K562 (cell line): ENCODE measurements around the gene DGKB. TPM values are rescaled to one million over a fixed set of nuclear protein-coding genes. Genes with fewer than 3 reads are reported as not detected.

Source experiments
- ATAC-seq: fragments of 200-7000 bp; cut with Tn5 transposase; 3 replicates; pipeline ENCODE4 v1.9.1; 2020; ENCODE audit warnings: moderate library complexity
- BruUV-seq: library from RNA; stranded (reverse); fragments of 400-500 nt; replicated peaks from 2 replicates; lab custom pipeline; 2021; lab: Mats Ljungman, UMichigan
- CTCF ChIA-PET: fragments of 300-600 bp; formaldehyde crosslinking; extraction: SDS; loops from one replicate; lab custom pipeline; 2021; ENCODE audit warnings: low intra/inter-chr PET ratio; lab: Yijun Ruan, JAX
- POLR2A ChIA-PET: fragments of 300-600, 350-650 bp; sonication (Branson Sonifier 250); formaldehyde crosslinking; extraction: SDS; loops from one replicate; lab custom pipeline; 2021; ENCODE audit warnings: antibody characterized with exemption, inconsistent platforms; lab: Yijun Ruan, JAX
- DNase-seq, 4 experiments: peaks; one replicate each; pipeline versions ENCODE4 v3.0.0 to v3.0.0-alpha.2; 2011 to 2018; ENCODE audit warnings: low spot score in 3 of 4, mixed read lengths in 3 of 4; ENCODE audit errors: extremely low read depth in 1 of 4
- FAIRE-seq: peaks from 2 replicates; lab custom pipeline; 2011; peaks lifted over from hg19 to GRCh38; lab: Jason Lieb, UNC
- H2AFZ ChIP-seq: 2 replicates; pipeline ENCODE4 v1.6.0; 2011; ENCODE audit warnings: low read depth, low read length, control low read depth, inconsistent platforms
- H3K27ac ChIP-seq: fragments of 200-600 bp; 3 replicates; pipeline ENCODE4 v1.8.0; 2011; ENCODE audit warnings: low read depth, mild to moderate bottlenecking, control low read depth, inconsistent platforms, low read length, moderate library complexity, mixed read lengths; ENCODE audit errors: extremely low read depth
- H3K27me3 ChIP-seq, 2 experiments: fragments of 300-600 bp in 1 of 2; 2 replicates in 1 of 2; 3 replicates in 1 of 2; pipeline versions ENCODE4 v1.6.0 to v1.8.0; 2011; ENCODE audit warnings: inconsistent platforms in 2 of 2, low read length in 2 of 2, mild to moderate bottlenecking in 1 of 2, mixed read lengths in 1 of 2, moderate library complexity in 1 of 2; ENCODE audit not compliant: control insufficient read depth in 2 of 2, insufficient read depth in 2 of 2
- H3K36me3 ChIP-seq: fragments of 300-600 bp; 3 replicates; pipeline ENCODE4 v1.8.0; 2011; ENCODE audit warnings: mild to moderate bottlenecking, low read length, inconsistent platforms; ENCODE audit not compliant: control insufficient read depth, insufficient read depth
- H3K4me1 ChIP-seq, 2 experiments: fragments of 200-600 bp in 1 of 2; replicated peaks in 1 of 2; 2 replicates in 1 of 2; 3 replicates in 1 of 2; pipeline versions ENCODE4 v1.5.1 to v1.8.0; 2011; ENCODE audit warnings: inconsistent platforms in 2 of 2, low read length in 2 of 2, mild to moderate bottlenecking in 1 of 2, mixed read lengths in 1 of 2, moderate library complexity in 1 of 2; ENCODE audit not compliant: control insufficient read depth in 2 of 2, insufficient read depth in 2 of 2
- H3K4me2 ChIP-seq: 2 replicates; pipeline ENCODE4 v1.6.1; 2011; ENCODE audit warnings: low read length, control low read depth, inconsistent platforms, mixed read lengths; ENCODE audit not compliant: insufficient read depth
- H3K4me3 ChIP-seq: fragments of 200-600 bp; sonication (generic), shearing (Covaris generic); 2 replicates; pipeline ENCODE4 v1.5.1; 2016; ENCODE audit warnings: control low read depth, inconsistent platforms
- H3K79me2 ChIP-seq: fragments of 200-600 bp; 3 replicates; pipeline ENCODE4 v1.8.0; 2011; ENCODE audit warnings: low read length, inconsistent platforms; ENCODE audit not compliant: control insufficient read depth, insufficient read depth
- H3K9ac ChIP-seq, 2 experiments: 2 replicates each; pipeline versions ENCODE4 v1.6.0 to v1.6.1; 2011; ENCODE audit warnings: low read depth in 2 of 2, low read length in 2 of 2, control low read depth in 1 of 2, inconsistent platforms in 1 of 2, mild to moderate bottlenecking in 1 of 2, mixed read lengths in 1 of 2; ENCODE audit not compliant: insufficient read depth in 1 of 2
- H3K9me1 ChIP-seq: one replicate; pipeline ENCODE4 v1.6.0; 2011; ENCODE audit warnings: inconsistent platforms, mild to moderate bottlenecking, low read length, moderate library complexity; ENCODE audit not compliant: control insufficient read depth, insufficient read depth
- H3K9me3 ChIP-seq: replicated peaks from 2 replicates; pipeline ENCODE4 v1.5.1; 2011; ENCODE audit warnings: low read depth, low read length, inconsistent platforms; ENCODE audit not compliant: control insufficient read depth, insufficient read depth
- H4K20me1 ChIP-seq: replicated peaks from 2 replicates; pipeline ENCODE4 v1.6.1; 2011; ENCODE audit warnings: low read length, inconsistent platforms, mixed read lengths; ENCODE audit not compliant: control insufficient read depth, insufficient read depth
- E2F6 ChIP-seq, 2 experiments: IDR thresholded peaks; 2 replicates each; pipeline ENCODE4 v1.6.1; 2011; ENCODE audit warnings: borderline replicate concordance in 1 of 2, control low read depth in 1 of 2, low read depth in 1 of 2, low read length in 1 of 2, mild to moderate bottlenecking in 1 of 2, mixed read lengths in 1 of 2, moderate library complexity in 1 of 2; ENCODE audit not compliant: insufficient read depth in 1 of 2, insufficient read length in 1 of 2, poor library complexity in 1 of 2, severe bottlenecking in 1 of 2; ENCODE audit errors: extremely low read depth in 1 of 2
- MIER1 ChIP-seq: fragments of 450-650 bp; IDR thresholded peaks from 2 replicates; pipeline ENCODE4 v1.6.1; 2016; ENCODE audit warnings: antibody characterized with exemption, mild to moderate bottlenecking, low read depth
- NR2C1 ChIP-seq, 2 experiments: fragments of 450-650 bp; IDR thresholded peaks; 2 replicates each; pipeline ENCODE4 v1.6.1; 2017; ENCODE audit warnings: mild to moderate bottlenecking in 2 of 2, antibody characterized with exemption in 1 of 2, inconsistent platforms in 1 of 2, missing compliant biosample characterization in 1 of 2, missing genetic modification characterization in 1 of 2
- POLR2AphosphoS2 ChIP-seq: IDR thresholded peaks from 2 replicates; pipeline ENCODE4 v1.6.1; 2012; ENCODE audit warnings: low read length, improper control_type of control experiment
- SRSF7 ChIP-seq: fragments of 200-400 bp; formaldehyde crosslinking; optimal IDR thresholded peaks from 2 replicates; pipeline ENCODE3; 2017; ENCODE audit warnings: mild to moderate bottlenecking, low read depth, low read length
- ZBTB11 ChIP-seq, 3 experiments: fragments of 200-800 bp in 1 of 3; fragments of 250-450 bp in 1 of 3; fragments of 450-650 bp in 1 of 3; sonication (Bioruptor Pico) in 1 of 3; sonication (Bioruptor generic) in 1 of 3; formaldehyde crosslinking in 1 of 3; IDR thresholded peaks; 2 replicates each; pipeline versions ENCODE4 v1.6.1 to v1.8.0; 2016 to 2022; ENCODE audit warnings: mild to moderate bottlenecking in 2 of 3, missing genetic modification characterization in 2 of 3, missing compliant biosample characterization in 1 of 3, moderate library complexity in 1 of 3
- ZNF740 ChIP-seq, 3 experiments: fragments of 200-800 bp in 1 of 3; sonication (Bioruptor generic) in 1 of 3; sonication (generic) in 1 of 3; formaldehyde crosslinking in 1 of 3; IDR thresholded peaks; 2 replicates each; pipeline versions ENCODE4 v1.6.1 to v1.8.0; 2016 to 2022; ENCODE audit warnings: mild to moderate bottlenecking in 2 of 3, missing compliant biosample characterization in 2 of 3, missing genetic modification characterization in 2 of 3, missing genetic modification reagents in 1 of 3
- WGBS: fragments of 100-300 bp; shearing (Covaris generic); methylation state at CpG from one replicate; pipeline ENCODE4 v1.1.6; 2016; ENCODE audit warnings: low coverage, mixed read lengths; ENCODE audit not compliant: insufficient coverage; ENCODE audit errors: missing lambda C conversion rate; 5-methylcytosine and 5-hydroxymethylcytosine counted together
- in situ Hi-C: fragments of 300-500 bp; cut with MboI; formaldehyde crosslinking; loops from 4 replicates; pipeline ENCODE4 v1.15.0; 2018; ENCODE audit warnings: inconsistent platforms, mixed read lengths
- intact Hi-C: fragments of 100-400 bp; cut with micrococcal nuclease; formaldehyde crosslinking; loops from 2 replicates; pipeline ENCODE4 v1.14.2; 2022
- polyA plus RNA-seq, 8 experiments: library from polyadenylated mRNA; depleted of rRNA in 4 of 8; stranded (reverse) in 5 of 8; unstranded in 3 of 8; fragments of >200 nt; fragmentation: Nextera tagmentation in 2 of 8; fragmentation: Illumina TruSeq in 1 of 8; extraction: Ambion mirVana in 2 of 8; extraction: Trizol in 1 of 8; gene quantifications; 2 replicates each; pipeline versions ENCODE4 v1.2.1 to v1.2.3, GENCODE V29; 2011 to 2014; ENCODE audit warnings: inconsistent platforms in 1 of 8, missing spikeins in 1 of 8
- total RNA-seq, 7 experiments: library from RNA; depleted of rRNA in 6 of 7; stranded (reverse); fragments of >200 nt in 6 of 7; fragmentation: Illumina TruSeq in 2 of 7; extraction: Trizol in 2 of 7; gene quantifications; 2 replicates each; pipeline versions ENCODE4 v1.2.1 to v1.2.3, GENCODE V29; 2011 to 2021; ENCODE audit warnings: low replicate concordance in 1 of 7
- TF ChIP-seq, protein P1 (sequence below): IDR thresholded peaks from 2 replicates; pipeline ENCODE4 v1.6.1; 2016; ENCODE audit warnings: missing genetic modification characterization, missing compliant biosample characterization
- TF ChIP-seq, protein P2 (sequence below): fragments of 150-350 bp; IDR thresholded peaks from 2 replicates; pipeline ENCODE4 v1.6.1; 2014; ENCODE audit warnings: low read depth, mild to moderate bottlenecking, low read length, borderline replicate concordance

Gene DGKB
- total and polyA plus RNA-seq, 9 of the 15 experiments (the other 6 are each of a cell fraction or from before 2014, with no cell fraction given) = 0.01 TPM; not detected in 8

DNA sequence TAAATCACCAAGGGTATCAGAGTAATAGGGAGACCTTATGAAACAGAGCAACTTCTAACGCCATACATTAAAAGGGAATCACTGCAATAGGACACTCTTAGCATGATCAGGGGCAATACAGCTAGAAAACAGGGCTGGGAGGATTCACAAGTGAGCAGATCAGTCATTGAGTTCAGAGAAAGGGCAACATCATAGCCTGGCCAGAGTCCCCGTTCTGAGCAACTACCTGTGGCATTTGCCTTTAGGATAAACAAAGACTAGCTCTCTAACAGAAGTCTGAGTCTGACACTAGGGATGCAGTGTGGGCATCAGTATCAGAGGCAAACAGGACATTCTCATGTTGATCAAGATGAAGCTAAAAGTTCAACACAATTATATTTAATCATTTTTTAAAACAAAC, 297.9 kb downstream of the DGKB start:
- no peak overlapping the region for H3K4me3 ChIP-seq
- CTCF ChIA-PET = no interaction called here
- H3K4me2 ChIP-seq = no peak overlapping the region
- H3K9ac ChIP-seq = no peak overlapping the region
- intact Hi-C loops = no loop called here
- ATAC-seq (no peak), FAIRE-seq (no peak), DNase-seq (no peak)
- no peak overlapping the region for H2AFZ ChIP-seq
- H4K20me1 ChIP-seq = no peaks in the 10 kb centered on the region
- no peaks in the 10 kb centered on the region for H3K79me2 ChIP-seq
- in situ Hi-C loops = no loop called here
- WGBS = 0% methylated on average over 2 of the region's 2 CpGs
- POLR2A ChIA-PET = no interaction called here
- no peaks in the 10 kb centered on the region; the same call in 1 of the 2 replicates for H3K9me3 ChIP-seq
- no TSS peak for BruUV-seq
- H3K27ac ChIP-seq = no peak overlapping the region
- no peaks in the 10 kb centered on the region for H3K27me3 ChIP-seq
- H3K9me1 ChIP-seq = no peaks in the 10 kb centered on the region
- no peaks in the 10 kb centered on the region for H3K36me3 ChIP-seq
- no peaks in the 10 kb centered on the region for H3K4me1 ChIP-seq
- no peak for TF ChIP-seq ZNF740 (CRISPR knock-in tag; IDR thresholded peaks at IDR 0.05)
- no peak for TF ChIP-seq ZNF740 (tag; IDR thresholded peaks at IDR 0.05)
- TF ChIP-seq POLR2AphosphoS2 = no peak
- no peak for TF ChIP-seq E2F6 (IDR thresholded peaks at IDR 0.05; ENCODE audit: borderline replicate concordance in 1 of 2, extremely low read depth in 1 of 2, insufficient read depth in 1 of 2, insufficient read length in 1 of 2, low read depth in 1 of 2, low read length in 1 of 2, poor library complexity in 1 of 2, severe bottlenecking in 1 of 2)
- TF ChIP-seq, protein P1, sequence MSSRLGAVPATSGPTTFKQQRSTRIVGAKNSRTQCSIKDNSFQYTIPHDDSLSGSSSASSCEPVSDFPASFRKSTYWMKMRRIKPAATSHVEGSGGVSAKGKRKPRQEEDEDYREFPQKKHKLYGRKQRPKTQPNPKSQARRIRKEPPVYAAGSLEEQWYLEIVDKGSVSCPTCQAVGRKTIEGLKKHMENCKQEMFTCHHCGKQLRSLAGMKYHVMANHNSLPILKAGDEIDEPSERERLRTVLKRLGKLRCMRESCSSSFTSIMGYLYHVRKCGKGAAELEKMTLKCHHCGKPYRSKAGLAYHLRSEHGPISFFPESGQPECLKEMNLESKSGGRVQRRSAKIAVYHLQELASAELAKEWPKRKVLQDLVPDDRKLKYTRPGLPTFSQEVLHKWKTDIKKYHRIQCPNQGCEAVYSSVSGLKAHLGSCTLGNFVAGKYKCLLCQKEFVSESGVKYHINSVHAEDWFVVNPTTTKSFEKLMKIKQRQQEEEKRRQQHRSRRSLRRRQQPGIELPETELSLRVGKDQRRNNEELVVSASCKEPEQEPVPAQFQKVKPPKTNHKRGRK = no peak
- TF ChIP-seq MIER1 = no peak
- TF ChIP-seq ZBTB11 (CRISPR knock-in tag; IDR thresholded peaks at IDR 0.05) = no peak
- no peak for TF ChIP-seq NR2C1 (IDR thresholded peaks at IDR 0.05)
- no peak for TF ChIP-seq NR2C1 (tag; IDR thresholded peaks at IDR 0.05)
- TF ChIP-seq, protein P2, sequence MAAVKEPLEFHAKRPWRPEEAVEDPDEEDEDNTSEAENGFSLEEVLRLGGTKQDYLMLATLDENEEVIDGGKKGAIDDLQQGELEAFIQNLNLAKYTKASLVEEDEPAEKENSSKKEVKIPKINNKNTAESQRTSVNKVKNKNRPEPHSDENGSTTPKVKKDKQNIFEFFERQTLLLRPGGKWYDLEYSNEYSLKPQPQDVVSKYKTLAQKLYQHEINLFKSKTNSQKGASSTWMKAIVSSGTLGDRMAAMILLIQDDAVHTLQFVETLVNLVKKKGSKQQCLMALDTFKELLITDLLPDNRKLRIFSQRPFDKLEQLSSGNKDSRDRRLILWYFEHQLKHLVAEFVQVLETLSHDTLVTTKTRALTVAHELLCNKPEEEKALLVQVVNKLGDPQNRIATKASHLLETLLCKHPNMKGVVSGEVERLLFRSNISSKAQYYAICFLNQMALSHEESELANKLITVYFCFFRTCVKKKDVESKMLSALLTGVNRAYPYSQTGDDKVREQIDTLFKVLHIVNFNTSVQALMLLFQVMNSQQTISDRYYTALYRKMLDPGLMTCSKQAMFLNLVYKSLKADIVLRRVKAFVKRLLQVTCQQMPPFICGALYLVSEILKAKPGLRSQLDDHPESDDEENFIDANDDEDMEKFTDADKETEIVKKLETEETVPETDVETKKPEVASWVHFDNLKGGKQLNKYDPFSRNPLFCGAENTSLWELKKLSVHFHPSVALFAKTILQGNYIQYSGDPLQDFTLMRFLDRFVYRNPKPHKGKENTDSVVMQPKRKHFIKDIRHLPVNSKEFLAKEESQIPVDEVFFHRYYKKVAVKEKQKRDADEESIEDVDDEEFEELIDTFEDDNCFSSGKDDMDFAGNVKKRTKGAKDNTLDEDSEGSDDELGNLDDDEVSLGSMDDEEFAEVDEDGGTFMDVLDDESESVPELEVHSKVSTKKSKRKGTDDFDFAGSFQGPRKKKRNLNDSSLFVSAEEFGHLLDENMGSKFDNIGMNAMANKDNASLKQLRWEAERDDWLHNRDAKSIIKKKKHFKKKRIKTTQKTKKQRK = no peak
- no peak for TF ChIP-seq SRSF7
